ENCODE data around the gene TRIOBP. TPM values are rescaled to one million over a fixed set of nuclear protein-coding genes. Genes with fewer than 3 reads are reported as not detected.

Gene TRIOBP
- total and polyA plus RNA-seq, 2 donors (not counting 3 experiments of a cell fraction or from before 2014, with no cell fraction given) = 60.6 to 104 TPM

DNA sequence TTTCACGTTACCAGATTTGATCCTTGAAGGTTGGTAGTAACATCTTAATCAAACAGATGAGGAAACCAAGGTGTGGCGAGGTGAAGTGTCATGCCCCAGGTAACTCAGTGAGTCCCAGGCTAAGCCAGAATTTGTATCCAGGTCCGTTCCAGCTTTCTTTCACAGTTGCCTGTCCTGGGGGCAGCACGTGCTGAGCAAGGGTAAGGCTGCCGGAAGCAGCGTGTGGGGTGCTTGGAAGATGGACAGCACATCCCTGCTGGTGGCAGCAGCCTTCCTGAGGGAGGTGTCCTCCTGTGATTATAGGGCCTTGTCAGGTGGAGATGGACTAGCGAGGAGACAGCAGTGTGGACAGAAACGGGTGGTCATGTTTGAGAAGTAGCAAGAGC, 50.9 kb downstream of the TRIOBP start:
- H3K79me2 ChIP-seq (ENCODE audit: control insufficient read depth, insufficient read depth, low read length) = peaks cover 54% of the 10 kb centered on the region
- DNase-seq (ENCODE audit: low read depth, low spot score) = peak; percentile 14
- H3K9me1 ChIP-seq (replicated peaks; ENCODE audit: control insufficient read depth, extremely low read depth, insufficient read depth, low read length) = no peaks in the 10 kb centered on the region
- no peak for TF ChIP-seq GATA2 (IDR thresholded peaks at IDR 0.05; ENCODE audit: insufficient read depth, insufficient read length, low read depth, low read length)
- TF ChIP-seq POLR2A (IDR thresholded peaks at IDR 0.05; ENCODE audit: low read depth, low read length) = no peak
- TF ChIP-seq MYC (IDR thresholded peaks at IDR 0.05; ENCODE audit: low read depth, low read length) = no peak
- no peak for TF ChIP-seq JUN (IDR thresholded peaks at IDR 0.05; ENCODE audit: borderline replicate concordance, insufficient read depth, insufficient read length, low read depth)
- TF ChIP-seq CTCF (IDR thresholded peaks at IDR 0.05; ENCODE audit: extremely low read depth in 1 of 2, insufficient read depth in 1 of 2, low read depth in 1 of 2, low read length in 2 of 2) = no peak
- TF ChIP-seq, protein P1, sequence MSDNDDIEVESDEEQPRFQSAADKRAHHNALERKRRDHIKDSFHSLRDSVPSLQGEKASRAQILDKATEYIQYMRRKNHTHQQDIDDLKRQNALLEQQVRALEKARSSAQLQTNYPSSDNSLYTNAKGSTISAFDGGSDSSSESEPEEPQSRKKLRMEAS (IDR thresholded peaks at IDR 0.05; ENCODE audit: insufficient read depth, insufficient read length) = no peak
- TF ChIP-seq FOS (IDR thresholded peaks at IDR 0.05; ENCODE audit: borderline replicate concordance, insufficient read depth, low read length) = no peak
- TF ChIP-seq POLR2AphosphoS5 (IDR thresholded peaks at IDR 0.05; ENCODE audit: insufficient read depth, low read depth, low read length) = no peak
- TF ChIP-seq EZH2 (IDR thresholded peaks at IDR 0.05; ENCODE audit: borderline replicate concordance, low read depth, low read length, severe bottlenecking) = no peak
- H3K4me2 ChIP-seq (ENCODE audit: insufficient read depth, low read length) = peak overlapping the region; percentile 81
- peak overlapping the region; percentile 58 for H3K27ac ChIP-seq (ENCODE audit: insufficient read depth, low read depth, low read length)
- intact Hi-C loops (cut with micrococcal nuclease) = loop anchor here (1.0 to 5.0 kb wide), 2 partner anchors 51 to 140 kb away; partner anchors contain the start of gene GGA1
- BruUV-seq (replicated peaks) = TSS peak; percentile 32
- dilution Hi-C loops (cut with MboI; ENCODE audit: extremely low pct_ligation_motif_present, low sequenced_read_pairs) = no loop called here
- H4K20me1 ChIP-seq (replicated peaks; ENCODE audit: control insufficient read depth, extremely low read depth, insufficient read depth, low read length) = no peaks in the 10 kb centered on the region
- peaks cover 0 to 3% of the 10 kb centered on the region in 2 experiments for H3K36me3 ChIP-seq (ENCODE audit: control insufficient read depth in 2 of 2, extremely low read depth in 1 of 2, insufficient read depth in 2 of 2, low read length in 2 of 2)
- FAIRE-seq = no peak
- H3K4me1 ChIP-seq (ENCODE audit: control insufficient read depth, extremely low read depth, insufficient read depth, low read length) = peaks cover 60% of the 10 kb centered on the region
- H3K27me3 ChIP-seq (ENCODE audit: control insufficient read depth in 2 of 2, insufficient read depth in 2 of 2, low read length in 2 of 2) = no peaks in the 10 kb centered on the region
- no peak overlapping the region for H2AFZ ChIP-seq (ENCODE audit: low read depth, low read length)
- H3K9me3 ChIP-seq (replicated peaks; ENCODE audit: control insufficient read depth, insufficient read depth, low read length) = no peaks in the 10 kb centered on the region
- peak overlapping the region; percentile 48 for H3K9ac ChIP-seq (replicated peaks; ENCODE audit: extremely low read depth, insufficient read depth, low read length)
- POLR2A ChIA-PET = interaction anchor here (1.1 kb wide), 2 partner anchors 14 to 57 kb away, joined by 3 read pairs; a partner anchor contains a TSS
- H3K4me3 ChIP-seq (replicated peaks in 1 of 3; ENCODE audit: insufficient read depth in 1 of 3, low read depth in 1 of 3, low read length in 3 of 3) = peak overlapping the region in 2 of 3 experiments; percentile 63 to 82
- CTCF ChIA-PET = interaction anchor here (0.7 to 1.7 kb wide), 7 partner anchors 12 to 114 kb away, joined by 3 to 5 read pairs (median 4); no protein-coding TSS in a partner anchor

All from endothelial cell of umbilical vein (primary cell).